Upper lobe of left lung (tissue), 6 donors: ENCODE measurements around the gene PAAF1. TPM values are rescaled to one million over a fixed set of nuclear protein-coding genes. Genes with fewer than 3 reads are reported as not detected.

Source experiments
- total RNA-seq, 6 donors: library from RNA; depleted of rRNA in 4 of 6; stranded (reverse); fragments of >200 nt in 4 of 6; gene quantifications; one replicate each; pipeline versions ENCODE4 v1.1.0 to v1.2.1, GENCODE V29; 2016 to 2021
- donor health status: DM: no; HTN: no; CAD: no; lungs with moderate emphysema.
- donor health status: DM: no; HTN: yes; CAD: no; lungs with severe emphysema.

Gene PAAF1
- total RNA-seq, 6 donors from 2014 or later = 8.8 to 58.7 (median 12.6) TPM

Other genes with a start within 250 kb of the PAAF1 start
- gene PLEKHB1, start 230.4 kb upstream of the PAAF1 start, total RNA-seq = 100 to 1,000 TPM in 1 of 6 donors, 10 to 100 TPM in 5; 21.7 to 103 (median 57.1) TPM
- 100 to 1,000 TPM in 5 of 6 donors, 10 to 100 TPM in 1; 63.9 to 161 (median 136) TPM for gene RAB6A, start 115.9 kb upstream of the PAAF1 start, total RNA-seq
- gene MRPL48, start 89.1 kb upstream of the PAAF1 start, total RNA-seq = 10 to 100 TPM in 5 of 6 donors, 1 to 10 TPM in 1; 7.3 to 25.3 (median 21.8) TPM
- 10 to 100 TPM; 27.2 to 77.4 (median 47.5) TPM for gene COA4, start 153 bp upstream of the PAAF1 start, total RNA-seq
- 10 to 100 TPM in 2 of 6 donors, 1 to 10 TPM in 3, under 1 TPM in 1; 0.49 to 16.5 (median 6.3) TPM for gene DNAJB13, start 74.0 kb downstream of the PAAF1 start, total RNA-seq
- gene UCP2, start 105.8 kb downstream of the PAAF1 start, total RNA-seq = 100 to 1,000 TPM in 3 of 6 donors, 10 to 100 TPM in 3; 76.5 to 118 (median 98.3) TPM
- gene UCP3, start 132.1 kb downstream of the PAAF1 start, total RNA-seq = 1 to 10 TPM; 1.2 to 5.2 (median 2.4) TPM